ENCODE data around the gene TOP1.

DNA sequence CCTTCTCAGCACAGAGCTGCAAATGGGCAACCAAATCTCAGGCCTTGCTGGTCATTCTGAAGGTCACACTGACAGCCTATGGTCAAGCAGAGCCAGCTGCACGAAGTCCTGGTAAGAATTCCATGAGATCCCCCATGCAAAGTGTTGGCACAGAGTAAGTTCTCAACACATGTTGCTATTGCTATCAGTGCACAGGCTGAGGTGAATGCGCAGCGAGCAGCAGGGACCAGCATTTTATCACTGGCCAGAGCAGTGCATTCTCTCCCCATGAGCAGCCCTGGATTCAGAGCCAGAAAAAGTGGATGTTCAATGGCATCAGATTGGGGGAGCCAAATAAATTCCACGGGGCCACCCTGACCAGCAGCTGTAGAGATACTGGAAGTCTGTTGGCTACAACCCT lies 44.1 kb upstream of the TOP1 start:
- TF ChIP-seq, protein P1, sequence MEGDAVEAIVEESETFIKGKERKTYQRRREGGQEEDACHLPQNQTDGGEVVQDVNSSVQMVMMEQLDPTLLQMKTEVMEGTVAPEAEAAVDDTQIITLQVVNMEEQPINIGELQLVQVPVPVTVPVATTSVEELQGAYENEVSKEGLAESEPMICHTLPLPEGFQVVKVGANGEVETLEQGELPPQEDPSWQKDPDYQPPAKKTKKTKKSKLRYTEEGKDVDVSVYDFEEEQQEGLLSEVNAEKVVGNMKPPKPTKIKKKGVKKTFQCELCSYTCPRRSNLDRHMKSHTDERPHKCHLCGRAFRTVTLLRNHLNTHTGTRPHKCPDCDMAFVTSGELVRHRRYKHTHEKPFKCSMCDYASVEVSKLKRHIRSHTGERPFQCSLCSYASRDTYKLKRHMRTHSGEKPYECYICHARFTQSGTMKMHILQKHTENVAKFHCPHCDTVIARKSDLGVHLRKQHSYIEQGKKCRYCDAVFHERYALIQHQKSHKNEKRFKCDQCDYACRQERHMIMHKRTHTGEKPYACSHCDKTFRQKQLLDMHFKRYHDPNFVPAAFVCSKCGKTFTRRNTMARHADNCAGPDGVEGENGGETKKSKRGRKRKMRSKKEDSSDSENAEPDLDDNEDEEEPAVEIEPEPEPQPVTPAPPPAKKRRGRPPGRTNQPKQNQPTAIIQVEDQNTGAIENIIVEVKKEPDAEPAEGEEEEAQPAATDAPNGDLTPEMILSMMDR (conservative IDR thresholded peaks at IDR 0.05 in 1 of 2, IDR thresholded peaks at IDR 0.05 in 1 of 2; ENCODE audit: extremely low read depth in 1 of 2, insufficient read depth in 1 of 2, low read depth in 1 of 2, low read length in 2 of 2), result no peak
- TF ChIP-seq EZH2 (IDR thresholded peaks at IDR 0.05; ENCODE audit: borderline replicate concordance, low read length), result no peak
